Gastroesophageal sphincter (tissue), 3 donors: ENCODE results near the gene TBC1D8.

ENCODE experiments used
- EP300 ChIP-seq: sonication (generic); formaldehyde crosslinking; IDR thresholded peaks from one replicate; pipeline ENCODE4 v1.6.1; 2017; ENCODE audit warnings: antibody characterized with exemption, mild to moderate bottlenecking
- POLR2AphosphoS5 ChIP-seq: sonication (generic); formaldehyde crosslinking; IDR thresholded peaks from one replicate; pipeline ENCODE4 v1.6.1; 2017; ENCODE audit warnings: antibody characterized with exemption
- TF ChIP-seq, protein P1 (sequence below), 4 experiments: fragments of 200-600 bp in 2 of 4; fragments of 450-650 bp in 2 of 4; sonication (generic) in 1 of 4; IDR thresholded peaks; one replicate each; pipeline ENCODE4 v1.5.1; 2017 to 2019; ENCODE audit warnings: antibody characterized with exemption in 4 of 4, mild to moderate bottlenecking in 2 of 4, moderate library complexity in 2 of 4

DNA sequence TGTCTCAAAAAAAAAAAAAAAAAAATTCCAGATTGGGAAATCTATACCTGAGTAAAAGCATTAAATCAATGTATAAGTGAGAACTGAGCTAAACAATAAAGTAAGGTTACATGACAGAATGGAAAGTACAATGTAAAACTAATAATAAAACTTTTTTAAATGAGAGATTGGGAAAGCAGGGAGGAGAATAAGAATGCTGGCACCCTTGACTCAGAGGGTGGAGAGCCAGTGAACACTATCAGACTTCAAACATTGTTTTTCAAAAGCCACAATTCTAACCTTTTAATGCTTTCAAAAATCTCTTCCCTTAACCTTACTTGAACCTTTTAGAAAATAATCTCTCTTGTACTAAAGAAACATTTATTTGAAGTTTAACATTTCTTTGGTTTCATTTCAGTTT, 63.5 kb downstream of the TBC1D8 start:
- TF ChIP-seq POLR2AphosphoS5 (no peak), EP300 (no peak)
- TF ChIP-seq, protein P1, sequence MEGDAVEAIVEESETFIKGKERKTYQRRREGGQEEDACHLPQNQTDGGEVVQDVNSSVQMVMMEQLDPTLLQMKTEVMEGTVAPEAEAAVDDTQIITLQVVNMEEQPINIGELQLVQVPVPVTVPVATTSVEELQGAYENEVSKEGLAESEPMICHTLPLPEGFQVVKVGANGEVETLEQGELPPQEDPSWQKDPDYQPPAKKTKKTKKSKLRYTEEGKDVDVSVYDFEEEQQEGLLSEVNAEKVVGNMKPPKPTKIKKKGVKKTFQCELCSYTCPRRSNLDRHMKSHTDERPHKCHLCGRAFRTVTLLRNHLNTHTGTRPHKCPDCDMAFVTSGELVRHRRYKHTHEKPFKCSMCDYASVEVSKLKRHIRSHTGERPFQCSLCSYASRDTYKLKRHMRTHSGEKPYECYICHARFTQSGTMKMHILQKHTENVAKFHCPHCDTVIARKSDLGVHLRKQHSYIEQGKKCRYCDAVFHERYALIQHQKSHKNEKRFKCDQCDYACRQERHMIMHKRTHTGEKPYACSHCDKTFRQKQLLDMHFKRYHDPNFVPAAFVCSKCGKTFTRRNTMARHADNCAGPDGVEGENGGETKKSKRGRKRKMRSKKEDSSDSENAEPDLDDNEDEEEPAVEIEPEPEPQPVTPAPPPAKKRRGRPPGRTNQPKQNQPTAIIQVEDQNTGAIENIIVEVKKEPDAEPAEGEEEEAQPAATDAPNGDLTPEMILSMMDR (IDR thresholded peaks at IDR 0.05) = no peak
